Mucosa of stomach (tissue), 1 donor: Measurements from ENCODE around the gene SLC6A13.
"Not testable (repeated sequence)": the region's sequence is repeated elsewhere in the genome, so short reads cannot be mapped to it uniquely, and the experiment has no call there.

Experiments
- H3K27me3 ChIP-seq: one replicate; pipeline ENCODE4 v1.7.0; 2013; ENCODE audit warnings: mild to moderate bottlenecking, low read length; ENCODE audit not compliant: control insufficient read depth, insufficient read depth
- H3K36me3 ChIP-seq: one replicate; pipeline ENCODE4 v1.7.0; 2013; ENCODE audit warnings: low read length; ENCODE audit not compliant: control insufficient read depth, insufficient read depth
- H3K4me1 ChIP-seq: one replicate; pipeline ENCODE4 v1.7.0; 2013; ENCODE audit warnings: mild to moderate bottlenecking, low read length; ENCODE audit not compliant: control insufficient read depth, insufficient read depth
- H3K4me3 ChIP-seq: one replicate; pipeline ENCODE4 v1.7.0; 2013; ENCODE audit warnings: low read length
- H3K9ac ChIP-seq: one replicate; pipeline ENCODE4 v1.7.0; 2013; ENCODE audit warnings: mild to moderate bottlenecking, low read length, moderate library complexity
- H3K9me3 ChIP-seq: one replicate; pipeline ENCODE4 v1.7.0; 2013; ENCODE audit warnings: mild to moderate bottlenecking, low read length, moderate library complexity; ENCODE audit not compliant: control insufficient read depth
- donor health status: Pancreatic carcinoma.

SLC6A13 gene

DNA sequence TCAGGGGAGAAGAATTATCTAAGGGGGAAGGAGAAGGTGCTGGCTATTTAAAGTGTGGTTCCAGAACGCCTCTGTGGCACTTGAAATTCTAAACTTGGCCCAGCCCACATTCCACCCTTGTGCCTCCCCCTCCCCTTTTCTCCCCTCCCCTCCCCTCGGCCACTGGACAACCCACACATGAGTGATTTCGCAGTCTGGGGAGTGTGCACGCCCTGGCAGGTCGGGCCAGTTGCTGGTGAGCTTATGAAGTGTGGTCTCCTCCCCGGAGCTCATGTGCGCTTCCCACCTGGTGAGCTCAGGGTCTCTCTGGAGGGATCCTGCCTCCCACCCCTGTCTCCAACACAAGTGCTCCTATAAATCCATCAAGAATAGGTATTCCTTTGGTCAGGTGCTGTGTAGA, at the start of gene SLC6A13:
Gene SLC6A13 (minus strand): TSS at position 20 of the 400 bp plus-strand sequence. CDS start 2,784 bp downstream, outside the sequence.
- no peak within 1 kb of the TSS for H3K9ac ChIP-seq
- peaks cover 33% of the 10 kb centered on the region for H3K27me3 ChIP-seq
- no peaks in the 10 kb centered on the region for H3K4me1 ChIP-seq
- H3K36me3 ChIP-seq: no peaks in the 10 kb centered on the region
- H3K4me3 ChIP-seq: no peak within 1 kb of the TSS
- H3K9me3 ChIP-seq: no peaks in the 10 kb centered on the region

DNA sequence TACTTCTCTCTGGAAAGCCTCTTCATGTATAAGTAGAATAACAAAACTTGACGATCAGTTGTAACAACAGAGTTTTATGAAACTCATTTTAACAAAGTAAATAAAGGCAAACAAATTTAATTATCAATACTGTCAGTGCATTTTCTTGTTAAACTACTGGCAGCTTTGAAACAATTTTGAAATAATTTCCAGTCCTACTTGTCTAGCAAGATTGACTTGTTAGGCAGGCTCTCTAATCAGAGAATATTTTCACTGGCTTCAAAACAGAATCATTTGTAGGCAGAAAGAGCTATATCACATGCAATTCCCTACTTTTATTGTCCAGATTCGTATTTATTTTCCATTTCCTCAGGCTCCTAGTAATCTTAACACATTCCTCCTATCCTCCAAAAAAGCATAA, 45.9 kb upstream of the SLC6A13 start:
- H3K4me3 ChIP-seq: no peak overlapping the region
- H3K36me3 ChIP-seq: no peaks in the 10 kb centered on the region
- H3K9me3 ChIP-seq: no peaks in the 10 kb centered on the region
- H3K9ac ChIP-seq: no peak overlapping the region
- no peaks in the 10 kb centered on the region for H3K27me3 ChIP-seq
- H3K4me1 ChIP-seq: no peaks in the 10 kb centered on the region

- no peak overlapping the region for H3K4me3 ChIP-seq
- no peaks in the 10 kb centered on the region for H3K4me1 ChIP-seq
- H3K9ac ChIP-seq: no peak overlapping the region
- no peaks in the 10 kb centered on the region for H3K36me3 ChIP-seq
- no peaks in the 10 kb centered on the region for H3K9me3 ChIP-seq
- H3K27me3 ChIP-seq: no peaks in the 10 kb centered on the region
Measured at GRCh38 chr12:307406-307805, 44.8 kb upstream of the SLC6A13 start.

DNA sequence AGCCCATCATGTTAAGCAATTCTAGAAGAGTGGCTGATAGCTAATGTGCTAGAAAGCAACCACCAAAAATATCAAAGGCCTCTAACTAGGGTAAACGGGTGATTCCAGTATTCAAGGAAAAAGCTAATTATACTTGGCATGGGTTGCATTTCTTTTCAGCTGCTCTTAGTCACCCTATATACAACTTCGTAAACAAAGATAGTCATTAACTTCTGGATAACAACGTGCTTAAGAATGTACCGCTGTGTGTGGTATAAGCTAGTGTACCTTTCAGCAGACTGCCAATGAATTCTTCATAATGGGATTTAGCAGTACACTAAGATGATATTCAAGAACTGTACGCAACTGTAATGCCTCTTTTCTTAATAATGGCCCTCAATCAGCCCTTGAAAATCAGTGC, 42.2 kb upstream of the SLC6A13 start:
- no peaks in the 10 kb centered on the region for H3K36me3 ChIP-seq
- no peaks in the 10 kb centered on the region for H3K4me1 ChIP-seq

GRCh38 chr12:302766-303165, 40.1 kb upstream of the SLC6A13 start:
- not testable (repeated sequence) for H3K9me3 ChIP-seq, H3K4me1 ChIP-seq, H3K4me3 ChIP-seq, H3K36me3 ChIP-seq, H3K27me3 ChIP-seq, H3K9ac ChIP-seq

More for the DNA sequence above, 42.2 kb upstream of the SLC6A13 start:
- Histone ChIP-seq H3K4me3 (no peak overlapping the region), H3K9me3 (no peaks in the 10 kb centered on the region), H3K27me3 (no peaks in the 10 kb centered on the region), H3K9ac (no peak overlapping the region)

DNA sequence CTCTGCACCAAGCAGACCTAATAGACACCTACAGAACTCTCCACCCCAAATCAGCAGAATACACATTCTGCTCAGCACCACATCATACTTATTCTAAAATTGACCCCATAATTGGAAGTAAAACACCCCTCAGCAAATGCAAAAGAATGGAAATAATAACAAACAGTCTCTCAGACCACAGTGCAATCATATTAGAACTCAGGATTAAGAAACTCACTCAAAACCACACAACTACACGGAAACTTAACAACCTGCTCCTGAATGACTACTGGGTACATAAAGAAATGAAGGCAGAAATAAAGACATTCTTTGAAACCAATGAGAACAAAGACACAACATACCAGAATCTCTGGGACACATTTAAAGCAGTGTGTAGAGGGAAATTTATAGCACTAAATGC, 37.5 kb upstream of the SLC6A13 start:
- not testable (repeated sequence) for H3K36me3 ChIP-seq, H3K4me3 ChIP-seq, H3K9ac ChIP-seq, H3K4me1 ChIP-seq, H3K27me3 ChIP-seq, H3K9me3 ChIP-seq

DNA sequence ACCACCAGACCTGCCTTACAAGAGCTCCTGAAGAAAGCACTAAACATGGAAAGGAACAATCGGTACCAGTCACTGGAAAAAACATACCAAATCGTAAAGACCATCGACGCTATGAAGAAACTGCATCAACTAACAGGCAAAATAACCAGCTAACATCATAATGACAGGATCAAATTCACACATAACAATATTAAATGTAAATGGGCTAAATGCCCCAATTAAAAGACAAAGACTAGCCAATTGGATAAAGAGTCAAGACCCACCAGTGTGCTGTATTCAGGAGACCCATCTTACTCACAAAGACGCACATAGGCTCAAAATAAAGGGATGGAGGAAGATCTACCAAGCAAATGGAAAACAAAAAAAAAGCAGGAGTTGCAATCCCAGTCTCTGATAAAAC, 36.9 kb upstream of the SLC6A13 start:
- not testable (repeated sequence) for H3K36me3 ChIP-seq, H3K27me3 ChIP-seq, H3K4me3 ChIP-seq, H3K4me1 ChIP-seq, H3K9ac ChIP-seq, H3K9me3 ChIP-seq

DNA sequence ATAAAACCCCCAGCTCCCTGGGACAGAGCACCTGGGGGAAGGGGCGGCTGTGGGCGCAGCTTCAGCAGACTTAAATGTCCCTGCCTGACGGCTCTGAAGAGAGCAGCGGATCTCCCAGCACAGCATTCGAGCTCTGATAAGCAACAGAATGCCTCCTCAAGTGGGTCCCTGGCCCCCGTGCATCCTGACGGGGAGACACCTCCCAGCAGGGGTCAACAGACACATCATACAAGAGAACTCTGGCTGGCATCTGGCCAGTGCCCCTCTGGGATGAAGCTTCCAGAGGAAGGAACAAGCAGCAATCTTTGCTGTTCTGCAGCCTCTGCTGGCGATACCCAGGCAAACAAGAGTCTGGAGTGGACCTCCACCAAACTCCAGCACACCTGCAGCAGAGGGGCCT, 35.4 kb upstream of the SLC6A13 start:
- H3K36me3 ChIP-seq, H3K4me1 ChIP-seq, H3K4me3 ChIP-seq, H3K9ac ChIP-seq, H3K9me3 ChIP-seq, H3K27me3 ChIP-seq: not testable (repeated sequence)

GRCh38 chr12:295132-295531, 32.5 kb upstream of the SLC6A13 start:
- no peaks in the 10 kb centered on the region for H3K4me1 ChIP-seq
- no peaks in the 10 kb centered on the region for H3K9me3 ChIP-seq
- H3K36me3 ChIP-seq: no peaks in the 10 kb centered on the region
- H3K27me3 ChIP-seq: no peaks in the 10 kb centered on the region
- no peak overlapping the region for H3K4me3 ChIP-seq
- H3K9ac ChIP-seq: no peak overlapping the region

GRCh38 chr12:293199-293598, 30.6 kb upstream of the SLC6A13 start:
- Histone ChIP-seq H3K36me3 (no peaks in the 10 kb centered on the region), H3K4me1 (peaks cover 6% of the 10 kb centered on the region), H3K9ac (no peak overlapping the region), H3K27me3 (no peaks in the 10 kb centered on the region), H3K4me3 (no peak overlapping the region), H3K9me3 (no peaks in the 10 kb centered on the region)

- Histone ChIP-seq H3K27me3 (no peaks in the 10 kb centered on the region), H3K4me1 (peaks cover 6% of the 10 kb centered on the region), H3K9me3 (no peaks in the 10 kb centered on the region), H3K9ac (no peak overlapping the region), H3K36me3 (no peaks in the 10 kb centered on the region), H3K4me3 (no peak overlapping the region)
Measured at GRCh38 chr12:292186-292585, 29.6 kb upstream of the SLC6A13 start.

DNA sequence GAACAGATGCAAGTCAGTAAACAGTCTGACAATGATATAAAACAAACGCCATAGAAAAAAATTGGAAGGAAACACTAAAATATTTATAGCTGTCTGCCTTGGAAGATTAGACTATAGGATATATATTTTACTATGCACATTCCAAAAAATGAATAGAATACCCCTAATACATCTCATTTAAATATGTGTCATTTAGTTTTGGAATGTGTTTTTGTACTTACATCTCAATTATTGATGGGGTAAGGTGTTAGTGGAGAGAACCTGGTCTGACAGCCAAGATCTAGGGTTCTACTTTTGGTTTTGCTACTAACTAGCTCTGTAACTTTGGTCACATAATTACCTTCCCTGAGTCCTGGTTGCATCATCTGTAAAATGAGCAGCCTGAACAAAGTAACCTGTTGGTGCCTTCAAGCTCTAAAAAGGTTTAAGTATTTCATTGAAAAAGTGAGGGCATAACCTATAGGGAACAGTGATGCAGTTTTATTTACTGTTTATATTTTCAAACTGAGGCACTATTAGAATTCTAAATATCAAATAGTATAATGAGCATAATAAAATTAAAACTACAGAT, 28.6 kb upstream of the SLC6A13 start:
- Histone ChIP-seq H3K4me1 (peaks cover 6% of the 10 kb centered on the region), H3K9me3 (no peaks in the 10 kb centered on the region), H3K36me3 (no peaks in the 10 kb centered on the region), H3K27me3 (no peaks in the 10 kb centered on the region), H3K9ac (no peak overlapping the region), H3K4me3 (no peak overlapping the region)

- peaks cover 6% of the 10 kb centered on the region for H3K4me1 ChIP-seq
- H3K27me3 ChIP-seq: no peaks in the 10 kb centered on the region
- no peak overlapping the region for H3K9ac ChIP-seq
- no peak overlapping the region for H3K4me3 ChIP-seq
- no peaks in the 10 kb centered on the region for H3K9me3 ChIP-seq
- peaks cover 15% of the 10 kb centered on the region for H3K36me3 ChIP-seq
Measured at GRCh38 chr12:288687-289086, 26.1 kb upstream of the SLC6A13 start.
